HFFc6 (cell line): ENCODE data around the gene SEMA3A. TPM values are rescaled to one million over a fixed set of nuclear protein-coding genes. Genes with fewer than 3 reads are reported as not detected.

ENCODE experiments used
- DNase-seq: peaks from one replicate; pipeline ENCODE4 v3.0.0-alpha.2; 2018
- H3K27ac Mint-ChIP-seq: 2 replicates; pipeline ENCODE4 v1.8.0; 2020; ENCODE audit warnings: mild to moderate bottlenecking, mixed read lengths
- H3K27me3 Mint-ChIP-seq: 2 replicates; pipeline ENCODE4 v1.8.0; 2021; ENCODE audit warnings: mild to moderate bottlenecking, moderate library complexity, mixed read lengths; ENCODE audit not compliant: insufficient read depth
- H3K36me3 Mint-ChIP-seq: 2 replicates; pipeline ENCODE4 v1.8.0; 2021; ENCODE audit warnings: low read depth, mixed read lengths
- H3K4me1 Mint-ChIP-seq: 2 replicates; pipeline ENCODE4 v1.8.0; 2020; ENCODE audit warnings: low read depth, mixed read lengths
- H3K4me3 Mint-ChIP-seq: 2 replicates; pipeline ENCODE4 v1.8.0; 2020; ENCODE audit warnings: mild to moderate bottlenecking, moderate library complexity, mixed read lengths
- H3K9me3 Mint-ChIP-seq: 2 replicates; pipeline ENCODE4 v1.8.0; 2020; ENCODE audit warnings: mild to moderate bottlenecking, mixed read lengths
- CTCF ChIP-seq: fragments of 200-600 bp; sonication (generic); IDR thresholded peaks from 2 replicates; pipeline ENCODE4 v1.5.0; 2021; ENCODE audit warnings: antibody characterized with exemption, mild to moderate bottlenecking
- total RNA-seq, 6 experiments: library from RNA; stranded (reverse); fragmentation: NEBNext Ultra II Directional; extraction: Animal tissue kit (Norgen Biotek cat#: 25700); gene quantifications; 2 replicates in 1 of 6; 3 replicates in 5 of 6; pipeline ENCODE4 v1.2.3, GENCODE V29; 2021

SEMA3A gene
- total RNA-seq, 6 experiments from 2014 or later = 56.9 to 86.2 (median 74.4) TPM

DNA sequence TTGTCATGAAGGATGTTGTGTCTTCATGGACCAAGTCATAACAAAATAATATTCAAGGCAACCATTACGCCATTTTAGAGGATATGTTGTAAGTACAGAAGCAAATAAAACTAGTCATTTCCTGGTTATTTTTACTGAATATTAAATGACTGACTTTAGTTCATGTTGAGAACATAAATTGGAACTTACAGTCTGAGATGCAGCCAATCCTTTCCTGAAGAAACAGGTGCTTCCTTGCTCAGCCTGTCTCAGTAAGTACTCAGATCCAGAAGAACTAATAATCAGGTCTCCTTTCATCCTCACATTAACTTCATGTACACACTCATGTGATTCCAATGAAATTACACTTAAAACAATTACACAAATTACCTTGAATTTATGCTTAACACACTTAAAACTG, 12.3 kb downstream of the SEMA3A start:
- no peaks in the 10 kb centered on the region for H3K27me3 Mint-ChIP-seq
- peak overlapping the region; percentile 58 for H3K27ac Mint-ChIP-seq
- no peak for TF ChIP-seq CTCF
- H3K4me3 Mint-ChIP-seq = peak overlapping the region; percentile 26; the same call in 1 of the 2 replicates
- no peak for DNase-seq
- no peaks in the 10 kb centered on the region for H3K9me3 Mint-ChIP-seq
- H3K4me1 Mint-ChIP-seq = peaks cover 45% of the 10 kb centered on the region
- H3K36me3 Mint-ChIP-seq = peaks cover 24% of the 10 kb centered on the region

DNA sequence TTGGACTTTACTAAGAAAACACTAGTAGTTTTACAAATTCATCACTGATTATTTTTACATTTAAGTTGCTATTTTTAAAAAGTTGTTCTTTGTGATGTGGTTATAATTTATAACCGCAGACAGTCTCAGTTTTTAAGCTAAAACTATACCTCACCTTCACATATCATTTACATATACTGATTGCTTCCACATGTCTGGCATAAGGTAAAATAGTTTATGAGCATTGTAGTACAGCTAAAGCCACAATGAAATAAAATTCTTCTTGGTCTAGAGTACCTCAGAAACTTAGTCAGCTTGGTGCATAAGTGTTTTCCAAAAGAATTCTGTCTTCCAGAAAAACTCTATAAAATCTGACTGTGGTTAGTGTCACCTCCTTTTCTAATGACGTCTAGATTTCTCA, 13.0 kb downstream of the SEMA3A start:
- H3K9me3 Mint-ChIP-seq = no peaks in the 10 kb centered on the region

GRCh38 chr7:84177758-84178412, 16.7 kb downstream of the SEMA3A start:
- Mint-ChIP-seq H3K36me3 (peaks cover 12% of the 10 kb centered on the region), H3K27ac (no peak overlapping the region), H3K27me3 (no peaks in the 10 kb centered on the region), H3K9me3 (no peaks in the 10 kb centered on the region; the same call in 1 of the 2 replicates), H3K4me3 (no peak overlapping the region), H3K4me1 (peaks cover 28% of the 10 kb centered on the region)
- DNase-seq = no peak
- TF ChIP-seq CTCF = no peak

More for the DNA sequence above, 13.0 kb downstream of the SEMA3A start:
- peaks cover 20% of the 10 kb centered on the region for H3K36me3 Mint-ChIP-seq
- peaks cover 43% of the 10 kb centered on the region for H3K4me1 Mint-ChIP-seq
- peak overlapping the region; percentile 26; the same call in 1 of the 2 replicates for H3K4me3 Mint-ChIP-seq
- DNase-seq = no peak
- no peak for TF ChIP-seq CTCF
- no peaks in the 10 kb centered on the region for H3K27me3 Mint-ChIP-seq
- H3K27ac Mint-ChIP-seq = peak overlapping the region; percentile 58

GRCh38 chr7:84176716-84177115, 17.9 kb downstream of the SEMA3A start:
- Mint-ChIP-seq H3K4me1 (peaks cover 17% of the 10 kb centered on the region), H3K27ac (no peak overlapping the region), H3K9me3 (no peaks in the 10 kb centered on the region; the same call in 1 of the 2 replicates), H3K4me3 (0 out of 2 replicates have a peak overlapping the region, but pooled peaks have one; percentile 21), H3K36me3 (peaks cover 12% of the 10 kb centered on the region), H3K27me3 (no peaks in the 10 kb centered on the region)
- peak; percentile 38 for DNase-seq
- no peak for TF ChIP-seq CTCF

DNA sequence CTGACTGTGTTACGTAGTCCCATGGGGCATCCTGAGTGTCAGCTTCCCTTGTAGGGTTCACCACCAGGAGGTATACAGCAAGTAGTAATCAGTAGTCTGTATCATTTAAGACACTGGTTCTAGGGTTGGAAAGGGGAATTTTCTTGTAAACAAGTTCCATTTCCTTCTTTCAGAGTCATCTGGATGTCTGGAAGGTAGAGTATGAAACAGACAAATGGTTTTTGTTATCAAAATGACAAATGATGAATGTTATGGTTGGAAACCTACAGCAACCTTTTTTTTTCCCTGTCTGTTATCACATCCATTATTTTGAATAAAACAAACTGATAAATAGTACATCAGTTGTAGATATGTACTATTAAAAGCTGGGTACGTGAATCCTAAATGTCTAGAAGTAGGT, 19.1 kb downstream of the SEMA3A start:
- Mint-ChIP-seq H3K27ac (no peak overlapping the region), H3K4me3 (no peak overlapping the region), H3K9me3 (no peaks in the 10 kb centered on the region; the same call in 1 of the 2 replicates), H3K36me3 (peaks cover 12% of the 10 kb centered on the region), H3K4me1 (peaks cover 13% of the 10 kb centered on the region), H3K27me3 (no peaks in the 10 kb centered on the region)
- no peak for TF ChIP-seq CTCF
- no peak for DNase-seq
